OCI-LY3 (cell line): ENCODE data around the gene NUP85.
A peak's percentile ranks its signal among the peaks of the same experiment; 100 is the strongest.
"Not testable (repeated sequence)": the region's sequence is repeated elsewhere in the genome, so short reads cannot be mapped to it uniquely, and the experiment has no call there.

ENCODE experiments used
- H2AFZ ChIP-seq: fragments of 200-600, 300-600 bp; shearing (Covaris generic); 2 replicates; pipeline ENCODE4 v1.6.0; 2014; ENCODE audit warnings: antibody characterized with exemption, low read depth, low read length
- H3K27ac ChIP-seq: fragments of 200-600, 300-600 bp; sonication (generic); 2 replicates; pipeline ENCODE4 v1.5.1; 2014; ENCODE audit warnings: mild to moderate bottlenecking, low read length, moderate library complexity, mixed read lengths
- H3K27me3 ChIP-seq: fragments of 200-600, 300-600 bp; sonication (generic); 2 replicates; pipeline ENCODE4 v1.6.1; 2014; ENCODE audit warnings: low read depth, low read length, mixed read lengths
- H3K36me3 ChIP-seq: fragments of 200-600, 300-600 bp; sonication (generic); replicated peaks from 2 replicates; pipeline ENCODE3; 2014; ENCODE audit warnings: low read depth, low read length, mixed read lengths
- H3K4me1 ChIP-seq: fragments of 300-600, 200-600 bp; sonication (generic); 2 replicates; pipeline ENCODE4 v1.6.1; 2014; ENCODE audit warnings: low read length, mixed read lengths
- H3K4me2 ChIP-seq: fragments of 200-600, 300-600 bp; sonication (generic); 2 replicates; pipeline ENCODE4 v1.6.1; 2014; ENCODE audit warnings: low read length, mixed read lengths
- H3K4me3 ChIP-seq: fragments of 300-600, 200-600 bp; sonication (generic); 2 replicates; pipeline ENCODE4 v1.5.1; 2014; ENCODE audit warnings: antibody characterized with exemption, mild to moderate bottlenecking, low read length, moderate library complexity
- H3K79me2 ChIP-seq: fragments of 300-600, 200-600 bp; shearing (Covaris generic); 2 replicates; pipeline ENCODE4 v1.6.1; 2014; ENCODE audit warnings: mild to moderate bottlenecking, low read length, mixed read lengths
- H3K9ac ChIP-seq: fragments of 300-600, 200-600 bp; shearing (Covaris generic); 2 replicates; pipeline ENCODE4 v1.6.0; 2014; ENCODE audit warnings: mild to moderate bottlenecking, low read length, moderate library complexity
- H3K9me3 ChIP-seq: fragments of 200-600, 300-600 bp; shearing (Covaris generic); 2 replicates; pipeline ENCODE4 v1.6.1; 2014; ENCODE audit warnings: low read length, mixed read lengths; ENCODE audit not compliant: insufficient read depth
- H4K20me1 ChIP-seq: fragments of 200-600, 300-600 bp; sonication (generic); 2 replicates; pipeline ENCODE4 v1.6.1; 2016; ENCODE audit warnings: low read length, mixed read lengths; ENCODE audit not compliant: insufficient read depth
- CTCF ChIP-seq: fragments of 200-600, 300-600 bp; sonication (generic); IDR thresholded peaks from 2 replicates; pipeline ENCODE4 v1.5.1; 2014; ENCODE audit warnings: antibody characterized with exemption, low read length, low read depth
- EZH2phosphoT487 ChIP-seq: fragments of 200-600 bp; shearing (Covaris generic); IDR thresholded peaks from 2 replicates; pipeline ENCODE4 v1.6.1; 2018; ENCODE audit warnings: antibody characterized with exemption, mixed run types, low read depth

The NUP85 gene

DNA sequence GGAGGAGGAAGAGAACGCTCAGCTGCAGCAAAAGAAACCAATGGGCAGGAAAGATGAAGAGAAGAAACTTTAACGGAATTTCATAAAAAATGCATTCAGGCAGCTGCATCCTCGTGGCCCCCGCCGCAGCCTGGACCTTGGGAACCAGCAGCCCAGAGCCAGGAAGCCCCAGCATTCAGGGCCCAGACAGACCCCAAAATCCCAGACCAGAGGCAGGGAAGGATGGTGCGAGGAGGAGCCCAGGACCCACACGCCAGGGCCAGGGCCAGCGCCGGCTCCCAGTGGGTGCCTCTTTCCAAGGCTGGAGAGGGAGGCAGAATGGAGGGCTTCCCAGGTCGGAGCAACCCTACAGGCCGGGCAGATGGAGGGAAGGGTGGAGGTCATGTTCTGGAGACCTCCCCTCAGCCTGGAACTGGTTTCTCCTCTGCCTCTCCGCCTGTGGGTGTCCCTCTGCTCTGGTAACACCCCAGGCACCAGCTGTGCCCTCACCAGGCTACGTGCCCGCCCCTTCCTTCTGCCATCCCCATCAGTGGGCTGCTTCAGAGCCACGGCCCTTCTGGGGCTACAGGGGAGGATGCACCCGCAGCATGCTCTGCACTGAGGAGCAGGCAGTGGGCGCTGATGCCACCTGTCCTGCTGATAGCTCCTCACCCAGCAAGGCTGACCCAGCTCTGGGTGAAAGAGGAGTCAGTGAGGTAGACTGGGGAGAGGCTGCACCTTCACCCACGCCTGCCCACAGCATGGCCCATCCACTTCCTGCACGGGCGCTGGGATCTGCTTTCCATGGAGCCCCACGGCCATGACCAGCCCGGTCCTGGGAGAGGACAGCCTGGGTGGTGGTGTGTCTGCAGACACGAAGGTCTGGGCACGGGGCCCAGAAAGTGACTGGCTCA lies 66.7 kb downstream of the NUP85 start:
- Histone ChIP-seq H3K27ac (peak overlapping the region; percentile 66), H3K9me3 (no peaks in the 10 kb centered on the region), H4K20me1 (no peaks in the 10 kb centered on the region), H2AFZ (no peak overlapping the region), H3K27me3 (no peaks in the 10 kb centered on the region), H3K4me2 (peak overlapping the region; percentile 96), H3K4me1 (peaks cover 25% of the 10 kb centered on the region), H3K4me3 (peak overlapping the region; percentile 80), H3K79me2 (peaks cover 21% of the 10 kb centered on the region), H3K36me3 (peaks cover 32% of the 10 kb centered on the region), H3K9ac (peak overlapping the region; percentile 79)
- TF ChIP-seq EZH2phosphoT487, result no peak
- TF ChIP-seq CTCF, result 0 out of 2 replicates have a peak, but pooled peaks have one; percentile 12

DNA sequence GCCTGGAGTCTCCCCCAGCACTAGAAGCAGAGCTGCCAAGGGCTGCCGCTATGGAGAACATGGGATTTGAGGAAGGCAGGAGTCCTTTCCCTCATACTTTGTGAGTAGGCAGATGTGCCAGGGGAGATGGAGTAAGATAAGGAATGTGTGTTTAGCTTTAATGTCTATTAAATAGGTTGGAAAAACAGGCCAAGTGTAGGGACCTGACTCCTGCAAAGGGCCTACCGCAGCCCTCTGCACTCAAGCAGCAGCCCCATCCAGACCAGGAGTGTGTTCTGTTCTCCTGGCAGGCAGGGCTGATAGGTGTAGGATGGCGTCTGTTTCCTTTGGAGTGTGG lies 67.3 kb downstream of the NUP85 start:
- H3K27me3 ChIP-seq, result no peaks in the 10 kb centered on the region
- H2AFZ ChIP-seq, result no peak overlapping the region
- peak overlapping the region; percentile 96 for H3K4me2 ChIP-seq
- peaks cover 25% of the 10 kb centered on the region for H3K4me1 ChIP-seq
- H3K4me3 ChIP-seq, result peak overlapping the region; percentile 80; the same call in 1 of the 2 replicates
- H3K79me2 ChIP-seq, result peaks cover 21% of the 10 kb centered on the region
- TF ChIP-seq CTCF (no peak), EZH2phosphoT487 (no peak)
- H3K9ac ChIP-seq, result no peak overlapping the region
- H3K27ac ChIP-seq, result peak overlapping the region; percentile 66; the same call in 1 of the 2 replicates
- H3K36me3 ChIP-seq, result peaks cover 33% of the 10 kb centered on the region
- no peaks in the 10 kb centered on the region for H3K9me3 ChIP-seq
- no peaks in the 10 kb centered on the region for H4K20me1 ChIP-seq

- no peak for TF ChIP-seq CTCF
- TF ChIP-seq EZH2phosphoT487, result no peak
- Histone ChIP-seq H2AFZ (no peak overlapping the region), H3K9ac (no peak overlapping the region), H3K4me2 (no peak overlapping the region), H3K4me3 (no peak overlapping the region), H3K36me3 (peaks cover 40% of the 10 kb centered on the region), H3K27ac (no peak overlapping the region), H3K9me3 (no peaks in the 10 kb centered on the region), H3K4me1 (peaks cover 20% of the 10 kb centered on the region), H4K20me1 (no peaks in the 10 kb centered on the region), H3K27me3 (no peaks in the 10 kb centered on the region), H3K79me2 (peaks cover 21% of the 10 kb centered on the region)
Observed at GRCh38 chr17:75273977-75274708, 68.7 kb downstream of the NUP85 start.

- Histone ChIP-seq H3K9me3 (no peaks in the 10 kb centered on the region), H2AFZ (no peak overlapping the region), H4K20me1 (no peaks in the 10 kb centered on the region), H3K36me3 (peaks cover 39% of the 10 kb centered on the region), H3K79me2 (peaks cover 11% of the 10 kb centered on the region; the same call in 1 of the 2 replicates), H3K27me3 (no peaks in the 10 kb centered on the region), H3K4me1 (peaks cover 2% of the 10 kb centered on the region; the same call in 1 of the 2 replicates), H3K4me3 (no peak overlapping the region), H3K9ac (no peak overlapping the region), H3K27ac (no peak overlapping the region), H3K4me2 (no peak overlapping the region)
- no peak for TF ChIP-seq CTCF
- TF ChIP-seq EZH2phosphoT487, result no peak
Observed at GRCh38 chr17:75277664-75278071, 72.2 kb downstream of the NUP85 start.

DNA sequence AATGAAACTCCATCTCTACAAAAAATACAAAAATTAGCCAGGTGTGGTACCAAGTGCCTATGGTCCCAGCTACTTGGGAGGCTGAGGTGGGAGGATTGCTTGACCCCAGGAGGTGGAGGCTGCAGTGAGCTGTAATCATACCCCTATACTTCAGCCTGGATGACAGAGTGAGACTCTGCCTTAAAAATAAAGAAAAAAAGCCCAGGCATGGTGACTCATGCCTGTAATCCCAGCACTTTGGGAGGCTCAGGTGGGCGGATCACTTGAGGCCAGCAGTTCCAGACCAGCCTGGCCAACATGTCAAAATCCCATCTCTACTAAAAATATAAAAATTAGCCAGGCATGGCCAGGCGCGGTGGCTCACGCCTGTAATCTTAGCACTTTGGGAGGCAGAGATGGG lies 74.7 kb downstream of the NUP85 start:
- not testable (repeated sequence) for H3K27me3 ChIP-seq, H3K4me3 ChIP-seq, H3K4me1 ChIP-seq, H3K9me3 ChIP-seq, H2AFZ ChIP-seq, H3K27ac ChIP-seq, H4K20me1 ChIP-seq, H3K4me2 ChIP-seq, H3K9ac ChIP-seq
- Histone ChIP-seq H3K36me3 (peaks cover 29% of the 10 kb centered on the region), H3K79me2 (peaks cover 14% of the 10 kb centered on the region)
